H1 (cell line): Measurements from ENCODE around the gene CACNB2. TPM values are rescaled to one million over a fixed set of nuclear protein-coding genes. Genes with fewer than 3 reads are reported as not detected.

ENCODE experiments used
- CBX5 ChIP-seq: fragments of 300-800, 300-1000 bp; sonication (generic); IDR thresholded peaks from 2 replicates; pipeline ENCODE4 v1.7.1; 2016; ENCODE audit warnings: antibody characterized with exemption, low read length, low read depth
- CREB1 ChIP-seq: IDR thresholded peaks from 2 replicates; pipeline ENCODE4 v1.6.1; 2012; ENCODE audit warnings: inconsistent platforms
- EZH2 ChIP-seq: fragments of 200-600 bp; sonication (generic); IDR thresholded peaks from 2 replicates; pipeline ENCODE4 v1.7.1; 2012; ENCODE audit warnings: low read depth, mild to moderate bottlenecking, moderate library complexity, low read length, inconsistent platforms; ENCODE audit not compliant: severe bottlenecking
- GTF2F1 ChIP-seq: IDR thresholded peaks from 2 replicates; pipeline ENCODE4 v1.6.1; 2012; ENCODE audit warnings: low read depth, low read length, improper control_type of control experiment, borderline replicate concordance
- JUN ChIP-seq: IDR thresholded peaks from 2 replicates; pipeline ENCODE4 v1.6.1; 2011; ENCODE audit warnings: low read depth, mild to moderate bottlenecking, improper control_type of control experiment, low read length
- polyA plus RNA-seq, 7 experiments: library from polyadenylated mRNA; depleted of rRNA in 3 of 7; stranded (reverse) in 5 of 7; unstranded in 2 of 7; fragments of >200 nt in 5 of 7; fragments of 200-250 nt in 2 of 7; gene quantifications; 1 replicate in 5 of 7; 2 replicates in 1 of 7; 4 replicates in 1 of 7; pipeline versions ENCODE4 v1.2.1 to v1.2.3, GENCODE V29; 2011 to 2013; ENCODE audit warnings: missing spikeins in 2 of 7, mixed read lengths in 2 of 7
- total RNA-seq: library from RNA; stranded (reverse); fragmentation: NEBNext Ultra II Directional; extraction: Animal tissue kit (Norgen Biotek cat#: 25700); gene quantifications from 2 replicates; pipeline ENCODE4 v1.2.1, GENCODE V29; 2021
- TF ChIP-seq, protein P1 (sequence below): fragments of 300-600 bp; sonication (generic); IDR thresholded peaks from 2 replicates; pipeline ENCODE4 v1.7.1; 2012; ENCODE audit warnings: low read length, moderate library complexity, mild to moderate bottlenecking, inconsistent platforms; ENCODE audit not compliant: insufficient replicate concordance

The CACNB2 gene
- total and polyA plus RNA-seq, 2 of the 8 experiments (the other 6 are each of a cell fraction or from before 2014, with no cell fraction given), result 2.4 to 3.2 TPM

DNA sequence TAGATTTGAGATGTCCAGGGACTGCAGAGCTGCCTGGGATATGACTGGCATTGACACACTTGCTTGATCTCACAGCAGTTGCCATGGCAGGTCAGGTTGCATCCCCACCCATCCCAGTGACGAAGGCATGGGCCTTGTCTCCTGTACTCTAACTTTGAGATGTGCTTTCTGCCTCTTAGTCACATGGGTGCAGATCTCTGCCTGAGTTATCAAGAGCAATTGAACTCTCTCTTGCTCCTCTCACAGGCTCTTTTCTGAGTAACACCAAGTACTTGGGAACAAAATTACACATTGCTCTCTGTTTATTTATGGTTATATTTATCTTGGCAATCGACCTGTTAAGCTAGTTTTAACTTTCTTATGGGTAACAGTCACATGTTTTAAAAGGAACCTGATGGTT is 273.8 kb downstream of the CACNB2 start (continued):
- TF ChIP-seq, protein P1, sequence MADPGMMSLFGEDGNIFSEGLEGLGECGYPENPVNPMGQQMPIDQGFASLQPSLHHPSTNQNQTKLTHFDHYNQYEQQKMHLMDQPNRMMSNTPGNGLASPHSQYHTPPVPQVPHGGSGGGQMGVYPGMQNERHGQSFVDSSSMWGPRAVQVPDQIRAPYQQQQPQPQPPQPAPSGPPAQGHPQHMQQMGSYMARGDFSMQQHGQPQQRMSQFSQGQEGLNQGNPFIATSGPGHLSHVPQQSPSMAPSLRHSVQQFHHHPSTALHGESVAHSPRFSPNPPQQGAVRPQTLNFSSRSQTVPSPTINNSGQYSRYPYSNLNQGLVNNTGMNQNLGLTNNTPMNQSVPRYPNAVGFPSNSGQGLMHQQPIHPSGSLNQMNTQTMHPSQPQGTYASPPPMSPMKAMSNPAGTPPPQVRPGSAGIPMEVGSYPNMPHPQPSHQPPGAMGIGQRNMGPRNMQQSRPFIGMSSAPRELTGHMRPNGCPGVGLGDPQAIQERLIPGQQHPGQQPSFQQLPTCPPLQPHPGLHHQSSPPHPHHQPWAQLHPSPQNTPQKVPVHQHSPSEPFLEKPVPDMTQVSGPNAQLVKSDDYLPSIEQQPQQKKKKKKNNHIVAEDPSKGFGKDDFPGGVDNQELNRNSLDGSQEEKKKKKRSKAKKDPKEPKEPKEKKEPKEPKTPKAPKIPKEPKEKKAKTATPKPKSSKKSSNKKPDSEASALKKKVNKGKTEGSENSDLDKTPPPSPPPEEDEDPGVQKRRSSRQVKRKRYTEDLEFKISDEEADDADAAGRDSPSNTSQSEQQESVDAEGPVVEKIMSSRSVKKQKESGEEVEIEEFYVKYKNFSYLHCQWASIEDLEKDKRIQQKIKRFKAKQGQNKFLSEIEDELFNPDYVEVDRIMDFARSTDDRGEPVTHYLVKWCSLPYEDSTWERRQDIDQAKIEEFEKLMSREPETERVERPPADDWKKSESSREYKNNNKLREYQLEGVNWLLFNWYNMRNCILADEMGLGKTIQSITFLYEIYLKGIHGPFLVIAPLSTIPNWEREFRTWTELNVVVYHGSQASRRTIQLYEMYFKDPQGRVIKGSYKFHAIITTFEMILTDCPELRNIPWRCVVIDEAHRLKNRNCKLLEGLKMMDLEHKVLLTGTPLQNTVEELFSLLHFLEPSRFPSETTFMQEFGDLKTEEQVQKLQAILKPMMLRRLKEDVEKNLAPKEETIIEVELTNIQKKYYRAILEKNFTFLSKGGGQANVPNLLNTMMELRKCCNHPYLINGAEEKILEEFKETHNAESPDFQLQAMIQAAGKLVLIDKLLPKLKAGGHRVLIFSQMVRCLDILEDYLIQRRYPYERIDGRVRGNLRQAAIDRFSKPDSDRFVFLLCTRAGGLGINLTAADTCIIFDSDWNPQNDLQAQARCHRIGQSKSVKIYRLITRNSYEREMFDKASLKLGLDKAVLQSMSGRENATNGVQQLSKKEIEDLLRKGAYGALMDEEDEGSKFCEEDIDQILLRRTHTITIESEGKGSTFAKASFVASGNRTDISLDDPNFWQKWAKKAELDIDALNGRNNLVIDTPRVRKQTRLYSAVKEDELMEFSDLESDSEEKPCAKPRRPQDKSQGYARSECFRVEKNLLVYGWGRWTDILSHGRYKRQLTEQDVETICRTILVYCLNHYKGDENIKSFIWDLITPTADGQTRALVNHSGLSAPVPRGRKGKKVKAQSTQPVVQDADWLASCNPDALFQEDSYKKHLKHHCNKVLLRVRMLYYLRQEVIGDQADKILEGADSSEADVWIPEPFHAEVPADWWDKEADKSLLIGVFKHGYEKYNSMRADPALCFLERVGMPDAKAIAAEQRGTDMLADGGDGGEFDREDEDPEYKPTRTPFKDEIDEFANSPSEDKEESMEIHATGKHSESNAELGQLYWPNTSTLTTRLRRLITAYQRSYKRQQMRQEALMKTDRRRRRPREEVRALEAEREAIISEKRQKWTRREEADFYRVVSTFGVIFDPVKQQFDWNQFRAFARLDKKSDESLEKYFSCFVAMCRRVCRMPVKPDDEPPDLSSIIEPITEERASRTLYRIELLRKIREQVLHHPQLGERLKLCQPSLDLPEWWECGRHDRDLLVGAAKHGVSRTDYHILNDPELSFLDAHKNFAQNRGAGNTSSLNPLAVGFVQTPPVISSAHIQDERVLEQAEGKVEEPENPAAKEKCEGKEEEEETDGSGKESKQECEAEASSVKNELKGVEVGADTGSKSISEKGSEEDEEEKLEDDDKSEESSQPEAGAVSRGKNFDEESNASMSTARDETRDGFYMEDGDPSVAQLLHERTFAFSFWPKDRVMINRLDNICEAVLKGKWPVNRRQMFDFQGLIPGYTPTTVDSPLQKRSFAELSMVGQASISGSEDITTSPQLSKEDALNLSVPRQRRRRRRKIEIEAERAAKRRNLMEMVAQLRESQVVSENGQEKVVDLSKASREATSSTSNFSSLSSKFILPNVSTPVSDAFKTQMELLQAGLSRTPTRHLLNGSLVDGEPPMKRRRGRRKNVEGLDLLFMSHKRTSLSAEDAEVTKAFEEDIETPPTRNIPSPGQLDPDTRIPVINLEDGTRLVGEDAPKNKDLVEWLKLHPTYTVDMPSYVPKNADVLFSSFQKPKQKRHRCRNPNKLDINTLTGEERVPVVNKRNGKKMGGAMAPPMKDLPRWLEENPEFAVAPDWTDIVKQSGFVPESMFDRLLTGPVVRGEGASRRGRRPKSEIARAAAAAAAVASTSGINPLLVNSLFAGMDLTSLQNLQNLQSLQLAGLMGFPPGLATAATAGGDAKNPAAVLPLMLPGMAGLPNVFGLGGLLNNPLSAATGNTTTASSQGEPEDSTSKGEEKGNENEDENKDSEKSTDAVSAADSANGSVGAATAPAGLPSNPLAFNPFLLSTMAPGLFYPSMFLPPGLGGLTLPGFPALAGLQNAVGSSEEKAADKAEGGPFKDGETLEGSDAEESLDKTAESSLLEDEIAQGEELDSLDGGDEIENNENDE, result no peak
- no peak for TF ChIP-seq CBX5
- no peak for TF ChIP-seq CREB1
- no peak for TF ChIP-seq JUN
- TF ChIP-seq GTF2F1, result no peak
- no peak for TF ChIP-seq EZH2
